ENCODE results near the gene ZCCHC14. TPM values are rescaled to one million over a fixed set of nuclear protein-coding genes. Genes with fewer than 3 reads are reported as not detected.

The ZCCHC14 gene
- total and polyA plus RNA-seq, 2 of the 8 experiments (the other 6 are each of a cell fraction or from before 2014, with no cell fraction given) = 8.2 to 28.2 TPM

GRCh38 chr16:87495578-87496446, 3.0 kb upstream of the ZCCHC14 start:
- Histone ChIP-seq H3K9me3 (ENCODE audit: insufficient read depth in 2 of 2, low read depth in 1 of 2, low read length in 1 of 2) (no peaks in the 10 kb centered on the region), H4K20me1 (replicated peaks in 1 of 2; ENCODE audit: control insufficient read depth in 1 of 2, insufficient read depth in 2 of 2, low read length in 2 of 2) (peaks cover 2% of the 10 kb centered on the region in 2 experiments), H3K36me3 (ENCODE audit: control insufficient read depth in 2 of 4, insufficient read depth in 4 of 4, low read length in 3 of 4) (no peaks in the 10 kb centered on the region), H2BK120ac (replicated peaks; ENCODE audit: low read depth, low read length) (no peak overlapping the region), H3K4ac (replicated peaks; ENCODE audit: insufficient read length, low read depth, low read length) (no peak overlapping the region), H3K23me2 (ENCODE audit: low read depth, low read length) (peaks cover 7% of the 10 kb centered on the region; the same call in 1 of the 2 replicates), H3K79me1 (ENCODE audit: low read depth, low read length) (no peaks in the 10 kb centered on the region; the same call in 1 of the 2 replicates), H3K9ac (replicated peaks in 1 of 4; ENCODE audit: extremely low read depth in 1 of 4, low read depth in 3 of 4, low read length in 3 of 4) (no peak overlapping the region), H3K4me2 (ENCODE audit: insufficient read depth in 1 of 2, low read depth in 2 of 2, low read length in 2 of 2) (no peak overlapping the region), H4K5ac (ENCODE audit: insufficient read length, low read depth, low read length) (no peak overlapping the region), H3K4me1 (replicated peaks in 1 of 4; ENCODE audit: control insufficient read depth in 3 of 4, insufficient read depth in 4 of 4, low read length in 3 of 4) (peaks cover 0 to 10% (median 7%) of the 10 kb centered on the region in 4 experiments; a peak in 6 of 7 replicates), H3K4me3 (ENCODE audit: extremely low read depth in 1 of 4, insufficient read depth in 2 of 4, low read depth in 3 of 4, low read length in 4 of 4) (no peak overlapping the region), H3K18ac (ENCODE audit: extremely low read depth, low read length) (no peak overlapping the region), H4K91ac (replicated peaks; ENCODE audit: insufficient read length, low read length) (no peak overlapping the region), H2BK5ac (ENCODE audit: low read depth, low read length) (peak overlapping the region; percentile 35; the same call in 1 of the 2 replicates), H2BK20ac (ENCODE audit: low read length) (no peak overlapping the region), H4K8ac (ENCODE audit: extremely low read depth, insufficient read depth, low read length) (0 out of 2 replicates have a peak overlapping the region, but pooled peaks have one; percentile 5), H2BK12ac (ENCODE audit: low read depth, low read length) (no peak overlapping the region), H3K27ac (ENCODE audit: low read depth, low read length) (no peak overlapping the region), H2AFZ (ENCODE audit: low read length) (no peak overlapping the region), H2AK5ac (ENCODE audit: low read depth, low read length) (no peak overlapping the region), H3K79me2 (ENCODE audit: control insufficient read depth in 1 of 2, insufficient read depth in 2 of 2, low read length in 2 of 2) (peaks cover 0 to 9% of the 10 kb centered on the region in 2 experiments; a peak in 1 of 4 replicates), H3K27me3 (replicated peaks in 1 of 4; ENCODE audit: control insufficient read depth in 3 of 4, extremely low read depth in 1 of 4, insufficient read depth in 3 of 4, low read length in 3 of 4) (no peaks in the 10 kb centered on the region; a peak in 1 of 7 replicates), H3K14ac (ENCODE audit: insufficient read length) (no peak overlapping the region), H3K56ac (replicated peaks; ENCODE audit: insufficient read length, low read depth, low read length) (no peak overlapping the region), H3K23ac (ENCODE audit: insufficient read length) (no peak overlapping the region), H2BK15ac (ENCODE audit: low read length) (no peak overlapping the region)
- no peak for DNase-seq (ENCODE audit: low read depth in 1 of 2, low spot score in 2 of 2)
- ChIA-PET POLR2A (ENCODE audit: partially characterized antibody) (no interaction called here), CTCF (ENCODE audit: partially characterized antibody) (interaction anchor here (1.1 to 1.4 kb wide), 2 partner anchors 13 to 44 kb away, joined by 3 to 4 read pairs; no protein-coding TSS in a partner anchor)
- 85% methylated on average over 10 of the region's 17 CpGs; no CpG with 5 or more reads in 1 of the 2 experiments for WGBS, 2 experiments (ENCODE audit: extremely low coverage in 1 of 2, insufficient coverage in 1 of 2, insufficient read length in 1 of 2, insufficient replicate concordance in 2 of 2, low coverage in 1 of 2, low lambda C conversion rate in 2 of 2, missing lambda C conversion rate in 1 of 2)
- FAIRE-seq = no peak
- no peak for TF ChIP-seq RBBP5 (IDR thresholded peaks at IDR 0.05; ENCODE audit: borderline replicate concordance, low read depth, low read length)
- TF ChIP-seq SIX5 (IDR thresholded peaks at IDR 0.05; ENCODE audit: low read depth, low read length) = no peak
- no peak for TF ChIP-seq SUZ12 (IDR thresholded peaks at IDR 0.05; ENCODE audit: low read length)
- TF ChIP-seq EZH2 (IDR thresholded peaks at IDR 0.05; ENCODE audit: low read depth, low read length, severe bottlenecking) = no peak
- no peak for TF ChIP-seq ASH2L (IDR thresholded peaks at IDR 0.05; ENCODE audit: low read length)
- TF ChIP-seq HDAC2 (IDR thresholded peaks at IDR 0.05; ENCODE audit: borderline replicate concordance in 1 of 2, low read depth in 2 of 2, low read length in 2 of 2) = no peak
- TF ChIP-seq RXRA (IDR thresholded peaks at IDR 0.05; ENCODE audit: insufficient read depth, low read depth, low read length) = no peak
- no peak for TF ChIP-seq BCL11A (IDR thresholded peaks at IDR 0.05; ENCODE audit: low read depth in 2 of 2, low read length in 2 of 2)
- no peak for TF ChIP-seq RFX5 (IDR thresholded peaks at IDR 0.05; ENCODE audit: borderline replicate concordance, low read depth, low read length)
- no peak for TF ChIP-seq FOSL1 (IDR thresholded peaks at IDR 0.05; ENCODE audit: insufficient read depth, low read depth, low read length)
- no peak for TF ChIP-seq RNF2 (IDR thresholded peaks at IDR 0.05; ENCODE audit: borderline replicate concordance, low read depth, low read length, missing control alignments, poor library complexity, severe bottlenecking)
